GM23338 (cell line): ENCODE results near the gene CRB2. TPM values are rescaled to one million over a fixed set of nuclear protein-coding genes. Genes with fewer than 3 reads are reported as not detected.

Experiments
- ATAC-seq: fragments of 200-7000 bp; cut with Tn5 transposase; 3 replicates; pipeline ENCODE4 v1.9.1; 2020
- DNase-seq: peaks from one replicate; pipeline ENCODE4 v3.0.0-alpha.2; 2015; ENCODE audit warnings: low spot score
- H2AFZ ChIP-seq: fragments of 200-600 bp; sonication (generic); 2 replicates; pipeline ENCODE4 v1.8.0; 2016; ENCODE audit warnings: antibody characterized with exemption, mild to moderate bottlenecking, moderate library complexity
- H3F3A ChIP-seq: fragments of 200-600 bp; sonication (generic); replicated peaks from 2 replicates; pipeline ENCODE4 v1.8.0; 2017; ENCODE audit warnings: antibody characterized with exemption, mixed run types, low read depth
- H3K27ac ChIP-seq: fragments of 200-600 bp; sonication (generic); 2 replicates; pipeline ENCODE4 v1.6.1; 2016; ENCODE audit warnings: low read depth
- H3K27me3 ChIP-seq: fragments of 200-600 bp; sonication (generic); 2 replicates; pipeline ENCODE4 v1.8.0; 2016; ENCODE audit warnings: mild to moderate bottlenecking, mixed run types, moderate library complexity; ENCODE audit not compliant: insufficient read depth
- H3K36me3 ChIP-seq: fragments of 200-600 bp; sonication (generic); 2 replicates; pipeline ENCODE4 v1.8.0; 2016; ENCODE audit warnings: mild to moderate bottlenecking; ENCODE audit not compliant: insufficient read depth
- H3K4me1 ChIP-seq: fragments of 200-600 bp; sonication (generic); 2 replicates; pipeline ENCODE4 v1.8.0; 2016; ENCODE audit warnings: mild to moderate bottlenecking, moderate library complexity; ENCODE audit not compliant: insufficient read depth
- H3K4me2 ChIP-seq: fragments of 200-600 bp; sonication (generic); 2 replicates; pipeline ENCODE4 v1.7.1; 2017; ENCODE audit warnings: mixed run types
- H3K4me3 ChIP-seq: fragments of 200-600 bp; sonication (generic); 2 replicates; pipeline ENCODE4 v1.6.1; 2016; ENCODE audit warnings: mixed run types
- H3K79me2 ChIP-seq: fragments of 200-600 bp; sonication (generic); replicated peaks from 2 replicates; pipeline ENCODE4 v1.8.0; 2017; ENCODE audit warnings: mild to moderate bottlenecking; ENCODE audit not compliant: insufficient read depth
- H3K9me2 ChIP-seq: fragments of 200-600 bp; sonication (generic); 2 replicates; pipeline ENCODE4 v1.8.0; 2017; ENCODE audit not compliant: insufficient read depth
- H4K20me1 ChIP-seq: fragments of 200-600 bp; sonication (generic); replicated peaks from 2 replicates; pipeline ENCODE4 v1.8.0; 2017; ENCODE audit warnings: mild to moderate bottlenecking; ENCODE audit not compliant: insufficient read depth
- H3K27ac Mint-ChIP-seq: 2 replicates; pipeline ENCODE4 v1.8.0; 2020; ENCODE audit warnings: inconsistent platforms, mild to moderate bottlenecking, moderate library complexity, mixed read lengths
- H3K27me3 Mint-ChIP-seq: 3 replicates; pipeline ENCODE4 v1.8.0; 2022; ENCODE audit warnings: low read depth, mild to moderate bottlenecking, moderate library complexity, mixed read lengths, inconsistent platforms; ENCODE audit not compliant: insufficient read depth, poor library complexity
- H3K36me3 Mint-ChIP-seq: 3 replicates; pipeline ENCODE4 v1.8.0; 2021; ENCODE audit warnings: low read depth, mild to moderate bottlenecking, inconsistent platforms, moderate library complexity, mixed read lengths
- H3K4me1 Mint-ChIP-seq: 3 replicates; pipeline ENCODE4 v1.8.0; 2020; ENCODE audit warnings: mild to moderate bottlenecking, inconsistent platforms, mixed read lengths
- H3K4me3 Mint-ChIP-seq: 3 replicates; pipeline ENCODE4 v1.8.0; 2021; ENCODE audit warnings: moderate library complexity, mild to moderate bottlenecking, inconsistent platforms, mixed read lengths
- H3K9me3 Mint-ChIP-seq: 3 replicates; pipeline ENCODE4 v1.8.0; 2020; ENCODE audit warnings: moderate library complexity, mild to moderate bottlenecking, inconsistent platforms, mixed read lengths
- CREB1 ChIP-seq: fragments of 250-450 bp; sonication (Bioruptor Pico); IDR thresholded peaks from 2 replicates; pipeline ENCODE4 v1.5.0; 2020; ENCODE audit warnings: low read depth, mild to moderate bottlenecking, moderate library complexity
- CTCF ChIP-seq, 2 experiments: fragments of 200-600 bp in 1 of 2; sonication (generic) in 1 of 2; conservative IDR thresholded peaks; 2 replicates each; pipeline versions ENCODE4 v1.5.1 to v1.6.1; 2016 to 2017; ENCODE audit warnings: antibody characterized with exemption in 2 of 2, low read depth in 2 of 2, mild to moderate bottlenecking in 2 of 2, moderate library complexity in 1 of 2
- EZH2 ChIP-seq: fragments of 200-600 bp; sonication (generic); IDR thresholded peaks from one replicate; pipeline ENCODE4 v1.8.0; 2017; ENCODE audit warnings: antibody characterized with exemption, mild to moderate bottlenecking, low read depth; ENCODE audit not compliant: unreplicated experiment
- EZH2phosphoT487 ChIP-seq: fragments of 200-600 bp; sonication (generic); IDR thresholded peaks from one replicate; pipeline ENCODE4 v1.8.1; 2018; ENCODE audit warnings: antibody characterized with exemption; ENCODE audit not compliant: unreplicated experiment
- JUNB ChIP-seq: IDR thresholded peaks from one replicate; pipeline ENCODE4 v1.6.1; 2016; ENCODE audit warnings: antibody characterized with exemption; ENCODE audit not compliant: unreplicated experiment
- NANOG ChIP-seq: IDR thresholded peaks from 2 replicates; pipeline ENCODE4 v1.6.1; 2016; ENCODE audit warnings: antibody characterized with exemption, borderline replicate concordance
- REST ChIP-seq: IDR thresholded peaks from one replicate; pipeline ENCODE4 v1.6.1; 2018; ENCODE audit warnings: antibody characterized with exemption; ENCODE audit not compliant: unreplicated experiment
- STAT1 ChIP-seq: IDR thresholded peaks from one replicate; pipeline ENCODE4 v1.6.1; 2016; ENCODE audit warnings: antibody characterized with exemption; ENCODE audit not compliant: unreplicated experiment
- ZNF114 ChIP-seq: fragments of 250-450 bp; sonication (Bioruptor Pico); IDR thresholded peaks from 2 replicates; pipeline ENCODE4 v1.5.0; 2020; ENCODE audit warnings: mild to moderate bottlenecking, moderate library complexity
- ZNF331 ChIP-seq: fragments of 250-450 bp; sonication (Bioruptor Pico); IDR thresholded peaks from 2 replicates; pipeline ENCODE4 v1.5.0; 2020; ENCODE audit warnings: low read depth, mild to moderate bottlenecking, moderate library complexity
- ZNF462 ChIP-seq: fragments of 250-450 bp; sonication (Bioruptor Pico); IDR thresholded peaks from 2 replicates; pipeline ENCODE4 v1.5.0; 2020; ENCODE audit warnings: mild to moderate bottlenecking, moderate library complexity
- polyA plus RNA-seq: library from polyadenylated mRNA; unstranded; fragments of >200 nt; fragmentation: Nextera tagmentation; extraction: Ambion mirVana; gene quantifications from 2 replicates; pipeline ENCODE4 v1.2.1, GENCODE V29; 2016
- total RNA-seq: library from RNA; depleted of rRNA; stranded (reverse); fragments of >200 nt; shearing (Covaris generic); gene quantifications from 2 replicates; pipeline ENCODE4 v1.2.3, GENCODE V29; 2014

Gene CRB2
- total and polyA plus RNA-seq, 2 experiments from 2014 or later, result 0.34 to 10.2 TPM

- H3K27ac ChIP-seq, result no peak overlapping the region
- H3K27me3 ChIP-seq, result no peaks in the 10 kb centered on the region
- H3F3A ChIP-seq, result no peaks in the 10 kb centered on the region
- H3K36me3 Mint-ChIP-seq, result no peaks in the 10 kb centered on the region
- H2AFZ ChIP-seq, result no peak overlapping the region
- H3K4me2 ChIP-seq, result no peak overlapping the region
- no peak for TF ChIP-seq ZNF462 (CRISPR knock-in tag)
- no peak for TF ChIP-seq STAT1
- TF ChIP-seq NANOG, result no peak
- TF ChIP-seq JUNB, result no peak
- TF ChIP-seq ZNF331 (CRISPR knock-in tag), result no peak
- TF ChIP-seq REST, result no peak
- TF ChIP-seq CREB1 (CRISPR knock-in tag), result no peak
- TF ChIP-seq EZH2phosphoT487, result no peak
- TF ChIP-seq EZH2, result no peak
- no peak for TF ChIP-seq CTCF (conservative IDR thresholded peaks at IDR 0.05; ENCODE audit: low read depth in 2 of 2)
- TF ChIP-seq ZNF114, result no peak
- H3K9me2 ChIP-seq, result no peaks in the 10 kb centered on the region
- H3K27ac Mint-ChIP-seq, result no peak overlapping the region
- H3K79me2 ChIP-seq, result no peaks in the 10 kb centered on the region
- peaks cover 16% of the 10 kb centered on the region for H3K27me3 Mint-ChIP-seq
- H3K4me1 ChIP-seq, result no peaks in the 10 kb centered on the region; the same call in 1 of the 2 replicates
- ATAC-seq, result no peak
- H3K9me3 Mint-ChIP-seq, result peaks cover 3% of the 10 kb centered on the region; the same call in 1 of the 3 replicates
- no peaks in the 10 kb centered on the region for H3K36me3 ChIP-seq
- DNase-seq, result no peak
- no peaks in the 10 kb centered on the region; the same call in none of the 2 replicates for H4K20me1 ChIP-seq
- peaks cover 20% of the 10 kb centered on the region for H3K4me1 Mint-ChIP-seq
- H3K4me3 Mint-ChIP-seq, result no peak overlapping the region
- no peak overlapping the region for H3K4me3 ChIP-seq
These were observed 35.2 kb downstream of the CRB2 start for GRCh38 chr9:123391233-123391632.
